ENCODE data around the gene NCKAP5.

GRCh38 chr2:132731441-132731840 lies 836.8 kb downstream of the NCKAP5 start:
- no peak for TF ChIP-seq CTCF (conservative IDR thresholded peaks at IDR 0.05; ENCODE audit: low read depth, low read length)
- TF ChIP-seq EZH2 (IDR thresholded peaks at IDR 0.05; ENCODE audit: low read length, unreplicated experiment) = no peak

Data from PC-3 (cell line).